HG03196 (cell line): ENCODE measurements around the gene PCYT2.

Source experiments
- ATAC-seq: cut with Tn5 transposase; IDR thresholded peaks from one replicate; pipeline ENCODE4 v1.9.1; 2021; ENCODE audit not compliant: unreplicated experiment

Gene PCYT2

DNA sequence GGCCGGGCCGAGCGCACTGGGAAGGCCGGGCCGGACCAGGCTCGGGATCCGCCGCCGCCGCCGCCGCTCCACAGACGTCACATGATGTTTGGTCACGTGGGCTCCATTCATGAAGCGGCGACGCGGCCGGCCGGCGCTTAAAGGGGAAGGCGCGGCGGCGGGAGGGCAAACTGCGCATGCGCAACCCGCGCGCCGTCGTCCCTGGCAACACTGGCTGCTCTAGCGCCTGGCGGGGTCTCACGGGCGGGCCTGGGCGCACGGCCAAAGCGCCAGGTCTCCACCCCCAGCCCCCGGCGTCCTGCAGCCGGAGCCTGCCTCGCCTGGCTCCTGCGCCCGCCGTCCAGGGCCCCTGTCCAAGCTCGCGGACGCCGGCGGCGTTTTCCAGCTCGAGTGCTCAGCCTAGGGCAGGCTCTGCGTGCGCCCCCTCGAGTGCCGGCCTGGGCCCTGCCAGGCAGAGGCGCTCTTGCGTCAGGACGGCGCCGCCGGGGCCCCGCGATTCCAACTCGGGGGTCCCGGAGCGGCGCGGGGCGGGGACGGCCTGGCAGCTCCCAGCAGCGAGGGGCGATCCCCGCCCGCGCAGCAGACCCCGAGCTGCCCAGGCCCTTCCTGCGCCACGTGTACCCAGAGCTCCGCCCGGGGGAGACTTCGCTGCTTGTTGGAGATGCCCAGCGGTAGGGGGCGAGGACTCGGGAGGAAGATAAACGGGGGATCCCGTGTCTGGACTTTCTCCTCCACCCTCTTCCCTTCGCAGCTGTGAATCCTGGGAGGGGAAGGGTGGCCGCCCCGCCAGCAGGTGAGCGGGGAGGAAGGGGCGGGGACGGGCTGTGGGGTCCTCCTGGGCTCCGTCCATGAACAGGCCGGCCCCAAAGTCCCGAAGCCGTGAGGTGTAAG, 16.7 kb upstream of the PCYT2 start, which contains the start of gene MAFG:
MAFG (minus strand) TSS at position 83 of the 891 bp plus-strand sequence. CDS start 4,550 bp downstream, outside the sequence.
- ATAC-seq: peak; percentile 61

DNA sequence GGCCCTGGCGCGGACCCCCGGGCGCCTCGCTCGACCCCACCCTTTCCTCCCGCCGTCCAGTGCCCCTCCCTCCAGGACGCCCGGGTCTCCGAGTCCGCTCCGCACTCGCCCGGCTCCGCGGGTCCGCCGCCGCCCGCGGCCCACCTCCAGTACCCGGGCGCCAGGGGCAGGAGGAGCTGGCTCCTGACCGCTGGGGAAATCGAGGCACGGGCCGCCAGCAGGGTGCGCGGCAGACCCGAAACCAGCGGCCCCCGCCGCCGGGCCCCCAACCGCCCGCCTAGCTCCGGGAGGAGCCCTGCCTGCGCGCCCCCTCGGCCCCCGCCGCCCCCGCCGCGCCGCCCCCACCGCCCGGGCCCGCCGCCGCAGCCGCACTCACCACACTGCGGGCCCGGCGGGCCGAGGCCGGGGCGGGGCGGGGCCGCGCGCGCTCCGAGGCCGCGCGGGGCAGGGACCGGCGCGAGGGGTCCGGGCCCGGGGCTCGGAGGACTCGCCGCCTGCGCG, 16.0 kb upstream of the PCYT2 start:
- ATAC-seq: peak; percentile 8

DNA sequence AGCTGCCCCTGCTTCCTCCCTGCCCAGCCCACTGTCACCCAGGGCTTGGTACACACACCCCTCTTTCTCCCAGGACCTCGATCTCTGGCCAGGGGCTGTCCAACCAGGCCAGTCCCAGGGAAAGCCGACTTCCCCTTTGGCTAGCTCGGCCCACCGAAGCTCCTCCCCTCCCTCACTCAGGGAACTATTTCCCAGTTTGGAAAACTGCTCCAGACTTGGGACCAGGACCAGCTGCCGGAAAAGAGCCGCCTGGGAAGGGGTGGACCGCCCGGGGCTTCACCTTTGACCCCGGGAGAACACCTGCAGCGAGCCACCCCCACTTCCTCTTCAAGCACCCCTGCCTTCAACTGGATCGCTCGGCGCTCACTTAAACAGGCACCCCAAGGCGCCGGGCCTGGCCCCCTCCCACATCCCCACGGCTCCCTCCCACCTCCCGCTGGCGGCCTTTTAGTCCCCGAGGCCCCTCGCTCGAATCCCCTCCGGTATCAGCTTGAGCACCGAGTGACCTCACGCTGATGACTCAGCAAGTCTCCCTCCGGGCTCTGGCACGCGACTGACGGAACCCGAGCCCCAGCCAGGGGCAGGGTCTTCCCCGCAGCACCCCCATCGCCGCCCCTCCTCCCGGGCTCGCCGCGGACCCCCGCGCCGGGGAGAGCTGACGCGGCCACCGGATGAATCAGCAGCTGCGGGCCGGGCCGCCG, 15.4 kb upstream of the PCYT2 start:
- ATAC-seq: no peak

DNA sequence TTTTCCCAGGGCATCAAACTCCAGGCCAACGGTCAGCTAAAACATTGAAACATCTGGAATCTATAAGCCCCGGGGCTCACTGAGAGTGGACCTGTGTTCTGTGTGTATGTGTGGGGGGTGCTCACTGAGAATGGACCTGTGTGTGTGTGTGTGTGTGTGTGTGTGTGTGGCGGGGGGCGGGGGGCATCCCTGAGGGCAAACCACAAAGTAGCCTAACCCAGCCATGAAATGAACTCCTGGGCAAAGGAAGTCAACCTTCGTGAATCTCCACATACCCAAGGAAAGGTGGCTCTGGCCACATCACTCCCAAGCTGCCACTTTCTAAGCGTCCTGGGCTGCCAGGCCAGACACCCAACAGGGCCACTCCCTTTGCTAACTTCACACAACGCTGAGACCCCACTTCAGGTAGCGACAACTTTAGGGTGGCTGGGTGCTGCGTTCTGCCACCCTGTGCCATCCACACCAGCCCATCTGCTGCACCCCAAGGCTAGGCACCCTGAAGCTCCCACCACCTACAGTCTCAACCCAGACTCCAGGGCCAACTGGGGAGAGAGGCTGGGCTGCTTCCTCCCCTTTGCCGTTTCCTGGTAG, 14.8 kb upstream of the PCYT2 start:
- ATAC-seq: no peak

DNA sequence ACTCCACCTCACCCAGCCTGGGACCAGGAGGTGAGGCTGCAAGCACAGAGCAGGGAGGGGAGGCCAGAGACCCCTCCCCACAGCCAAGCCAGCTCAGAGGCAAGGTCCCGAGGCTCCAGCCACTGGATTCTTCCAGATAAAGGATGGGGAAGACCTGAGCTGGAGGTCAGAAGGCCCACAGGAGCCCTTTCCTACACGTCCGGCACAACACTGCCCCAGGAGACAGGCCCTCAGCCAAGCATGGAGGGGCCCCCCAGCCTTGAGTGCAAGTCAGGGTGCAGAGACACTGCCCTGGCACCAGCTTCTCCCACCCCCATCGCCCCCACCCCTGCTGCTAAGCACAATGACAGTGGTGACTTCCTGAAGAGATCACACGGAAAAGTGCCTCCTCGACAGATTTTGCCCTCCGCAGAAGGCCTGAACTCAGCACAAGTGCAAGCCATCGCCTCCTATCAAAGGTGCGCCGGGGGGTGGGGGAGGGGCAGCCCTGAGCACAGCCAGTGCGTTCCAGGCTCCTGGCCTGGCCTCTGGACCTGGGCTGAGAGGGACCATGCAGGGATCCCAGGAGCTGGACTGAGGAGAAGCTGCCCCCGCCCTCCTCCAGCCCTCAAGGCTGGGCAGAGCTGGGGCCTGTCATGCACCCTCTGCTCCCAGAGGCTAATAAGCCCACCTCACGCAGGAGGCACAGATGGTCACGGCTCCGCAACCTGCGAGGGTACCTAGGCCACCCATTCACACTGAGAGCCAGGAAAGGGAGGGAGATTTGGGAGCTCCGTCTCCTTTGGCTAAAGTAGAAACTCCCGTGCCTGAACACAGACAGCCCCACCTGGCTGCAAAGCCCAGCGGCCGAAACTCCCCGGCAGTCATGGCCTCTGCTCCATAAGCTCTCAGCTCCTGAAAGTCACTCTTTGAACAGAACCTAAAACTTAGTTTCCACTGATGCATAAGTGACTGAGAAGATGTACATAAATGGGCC, 13.6 kb upstream of the PCYT2 start:
- no peak for ATAC-seq

DNA sequence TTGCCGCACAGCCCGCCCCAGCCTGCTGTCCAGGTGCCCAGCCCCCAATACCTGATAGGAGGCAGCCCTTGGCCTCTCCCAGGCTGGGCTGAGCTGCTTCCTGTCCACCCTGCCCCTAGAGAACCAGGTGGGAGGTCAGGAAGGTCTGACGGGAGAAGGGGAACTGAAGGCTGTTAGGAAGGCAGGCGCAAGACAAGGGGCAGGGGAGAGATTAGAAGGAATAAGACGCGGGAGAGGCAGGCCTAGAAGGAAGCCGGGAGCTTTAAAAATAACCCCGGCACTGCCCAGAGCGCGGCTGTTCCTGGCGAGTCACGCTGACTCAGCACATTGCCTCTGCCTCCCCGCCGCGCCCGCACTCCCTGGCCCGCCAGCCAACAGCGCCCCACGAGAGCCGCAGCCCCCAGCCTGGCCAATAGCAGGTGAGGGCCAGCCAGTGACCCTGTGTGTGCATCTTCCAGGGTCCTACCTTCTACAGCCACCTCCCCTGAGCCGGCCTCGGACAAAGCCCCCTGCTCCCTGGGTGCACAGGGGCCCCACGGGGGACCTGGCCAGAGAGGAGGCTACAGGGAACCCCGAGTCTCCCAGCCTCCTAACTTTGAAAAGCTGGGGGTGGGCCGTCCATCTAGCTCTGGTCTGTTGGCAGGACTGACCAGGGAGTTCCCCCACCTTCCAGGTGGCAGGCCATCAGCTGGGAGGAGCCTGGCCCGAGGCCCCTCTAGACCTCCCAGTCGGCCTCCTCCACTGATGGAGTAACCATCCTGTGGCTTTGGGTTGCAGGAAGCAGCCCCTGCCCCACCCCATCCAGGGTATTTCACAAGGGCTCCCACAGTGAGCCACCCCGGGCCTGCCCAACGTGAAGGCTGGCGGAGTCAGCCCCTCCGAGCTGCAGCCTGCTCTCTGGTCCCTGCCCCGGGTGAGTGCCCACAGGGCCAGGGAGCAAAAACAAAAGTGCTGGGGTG, 12.4 kb upstream of the PCYT2 start:
- no peak for ATAC-seq

DNA sequence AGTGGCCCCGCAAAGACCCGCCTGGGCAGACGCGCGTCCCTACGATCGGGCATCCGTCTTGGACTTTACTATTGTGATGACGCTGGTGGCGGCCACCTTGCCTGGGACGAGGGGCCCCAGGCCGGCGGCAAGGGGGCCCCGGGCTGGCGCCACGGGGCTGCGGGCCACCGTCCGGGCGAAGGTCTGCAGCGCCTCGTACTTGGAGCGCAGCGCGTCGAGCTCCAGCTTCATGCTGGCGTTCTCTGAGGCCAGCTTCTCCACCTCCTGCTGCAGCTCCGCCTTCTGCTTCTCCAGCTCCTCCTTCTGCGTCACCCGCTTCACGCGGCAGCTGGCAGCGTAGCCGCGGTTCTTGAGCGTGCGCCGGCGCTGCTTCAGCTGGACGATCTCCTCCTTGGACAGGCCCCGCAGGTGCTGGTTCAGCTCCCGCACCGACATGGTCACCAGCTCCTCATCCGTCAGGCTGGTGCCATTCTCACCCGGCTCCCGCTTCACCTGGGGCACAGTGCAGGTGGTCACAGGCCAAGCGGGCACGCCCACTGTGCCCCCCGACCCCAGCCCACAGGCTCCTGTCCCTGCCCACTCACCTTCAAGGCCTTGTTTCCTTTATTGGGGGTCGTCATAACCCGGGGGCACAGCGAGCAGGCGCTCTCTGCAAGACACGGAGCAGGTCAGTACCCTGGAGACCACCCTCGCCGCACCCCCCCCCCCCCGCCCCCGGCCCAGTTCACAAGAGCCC, 11.5 kb upstream of the PCYT2 start:
- ATAC-seq: no peak

DNA sequence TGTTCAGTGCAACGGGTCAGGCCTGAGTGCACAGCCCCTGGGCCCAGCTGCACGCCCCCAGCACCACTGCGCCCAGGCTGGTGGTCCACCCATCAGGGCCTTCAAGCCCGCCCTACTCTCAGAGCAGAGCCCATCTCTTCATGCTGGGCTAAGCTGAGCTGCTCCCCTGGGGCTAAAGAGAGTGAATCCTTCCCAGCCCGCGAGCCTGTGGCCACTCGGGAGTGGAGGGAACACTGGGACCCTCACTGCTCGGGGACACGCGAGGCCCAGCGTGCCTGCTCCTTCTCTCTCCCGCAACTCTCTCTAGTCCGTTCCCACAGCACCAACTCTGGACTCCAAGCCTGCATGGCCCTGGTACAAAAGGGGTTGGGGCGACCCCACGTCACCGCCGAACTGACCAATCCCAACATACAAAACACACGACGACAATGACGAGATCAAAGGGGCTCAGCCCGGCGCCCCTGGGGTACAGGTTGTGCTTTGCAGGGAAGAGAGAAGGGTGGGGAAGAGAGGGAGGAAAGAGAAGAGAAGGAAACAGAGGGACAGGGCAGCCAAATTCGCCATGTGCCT, 10.9 kb upstream of the PCYT2 start:
- ATAC-seq: no peak

DNA sequence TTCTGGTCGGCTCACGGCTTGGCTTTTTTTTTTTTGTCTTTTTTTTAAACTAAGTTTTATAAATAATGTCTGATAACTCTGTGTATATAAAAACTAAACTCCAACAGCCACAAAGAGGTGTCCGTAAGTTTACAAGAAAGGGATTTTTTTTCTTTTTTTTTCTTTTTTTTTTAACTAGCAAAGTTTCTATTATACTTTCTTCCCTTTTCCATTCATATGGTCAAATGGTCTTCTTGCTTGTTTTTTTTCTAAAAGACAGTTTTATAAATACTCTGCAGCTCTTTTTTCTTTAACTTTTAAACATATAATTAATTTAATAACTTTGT, 10.3 kb upstream of the PCYT2 start:
- no peak for ATAC-seq

DNA sequence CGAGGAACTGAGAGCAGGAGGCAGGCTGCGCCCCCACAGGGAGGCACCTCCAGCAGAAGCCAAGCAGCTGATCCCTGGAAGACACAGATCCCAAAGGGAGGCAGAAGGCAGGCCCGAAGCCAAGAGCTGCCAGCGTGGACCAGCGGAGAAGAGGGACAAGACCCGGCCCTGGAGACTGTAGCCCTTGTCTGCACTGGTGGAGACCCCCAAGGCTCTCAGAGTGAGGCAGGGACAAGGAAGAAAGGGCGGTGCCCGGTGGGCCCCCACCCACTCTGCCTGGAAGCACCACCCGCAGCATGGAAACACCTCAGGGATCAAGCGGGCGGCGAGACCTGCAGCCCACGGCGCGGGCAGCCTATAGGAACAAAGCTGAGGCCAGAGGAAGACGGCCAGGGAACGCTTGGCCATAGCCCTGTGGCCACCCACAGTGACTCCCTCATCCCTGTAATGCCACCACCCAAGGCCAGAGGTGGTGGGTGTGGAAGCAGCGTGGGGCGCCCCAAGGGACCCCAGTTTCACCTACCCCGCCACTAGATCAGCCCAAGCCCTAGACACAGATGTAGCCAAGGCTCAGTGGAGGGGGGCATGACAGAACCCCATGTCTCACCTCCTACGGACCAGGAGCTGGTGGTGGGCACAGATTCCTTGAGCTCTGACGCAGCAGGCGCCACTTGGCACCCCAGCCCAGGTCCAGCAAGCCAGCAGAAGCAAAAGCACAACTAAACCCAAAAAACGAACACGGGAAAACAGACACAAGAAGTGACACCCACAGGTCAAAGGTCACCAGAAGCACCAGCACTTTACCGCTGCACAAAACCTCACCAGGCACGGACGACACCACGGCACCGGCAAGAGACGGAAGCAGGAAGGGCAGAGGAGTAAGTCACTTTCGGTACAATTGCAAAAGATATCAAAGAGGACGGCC, 9.7 kb upstream of the PCYT2 start:
- no peak for ATAC-seq

DNA sequence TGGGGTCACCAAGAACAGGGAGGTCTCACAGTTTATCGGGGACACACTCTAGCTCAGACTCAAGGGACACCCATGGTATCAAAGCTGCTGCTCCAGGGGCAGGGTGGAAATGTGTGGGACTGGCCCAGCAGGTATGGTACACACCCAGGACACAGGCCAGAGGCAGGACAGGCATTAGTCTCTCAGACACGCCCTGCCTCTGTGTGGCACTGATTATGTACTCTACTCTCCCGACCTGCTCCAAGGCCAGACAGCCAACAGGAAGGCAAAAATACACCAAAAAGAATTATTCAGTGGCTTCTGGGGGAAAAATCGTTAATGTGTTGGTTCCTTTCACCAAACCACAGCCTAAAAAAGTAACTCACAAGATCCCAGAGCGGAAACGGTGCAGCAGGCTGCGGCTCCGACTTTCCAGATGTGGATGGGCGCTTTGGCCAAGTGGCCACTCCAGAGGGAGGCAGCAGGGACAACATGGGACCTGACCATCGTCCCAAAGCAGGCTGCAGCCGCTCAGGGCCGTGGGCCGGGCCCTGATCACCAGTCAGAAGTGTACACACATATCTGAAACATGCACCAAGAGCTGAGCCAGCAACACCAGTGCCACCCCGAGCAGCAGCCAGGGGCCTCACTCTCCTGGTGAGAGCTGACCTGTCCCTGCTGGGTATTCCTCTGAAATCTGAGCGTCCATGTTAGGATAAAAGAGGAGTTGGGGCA, 7.8 kb upstream of the PCYT2 start:
- ATAC-seq: no peak

DNA sequence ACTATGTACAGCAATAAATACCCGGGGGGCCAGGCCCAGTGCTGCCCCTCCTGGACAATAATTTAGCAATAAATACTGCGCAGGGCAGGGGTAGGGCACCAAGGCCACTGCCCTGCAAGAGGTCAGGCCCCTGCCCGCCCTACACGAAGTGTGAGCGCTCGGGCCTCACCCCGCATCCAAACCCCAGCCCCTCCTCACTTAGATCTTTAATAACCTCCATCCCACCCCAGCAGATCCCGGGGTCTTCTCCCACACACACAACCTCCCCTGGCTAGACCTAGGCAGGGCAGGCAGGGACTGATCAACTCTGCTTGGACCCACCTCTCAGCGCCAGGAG, 7.1 kb upstream of the PCYT2 start:
- ATAC-seq: peak; percentile 7

DNA sequence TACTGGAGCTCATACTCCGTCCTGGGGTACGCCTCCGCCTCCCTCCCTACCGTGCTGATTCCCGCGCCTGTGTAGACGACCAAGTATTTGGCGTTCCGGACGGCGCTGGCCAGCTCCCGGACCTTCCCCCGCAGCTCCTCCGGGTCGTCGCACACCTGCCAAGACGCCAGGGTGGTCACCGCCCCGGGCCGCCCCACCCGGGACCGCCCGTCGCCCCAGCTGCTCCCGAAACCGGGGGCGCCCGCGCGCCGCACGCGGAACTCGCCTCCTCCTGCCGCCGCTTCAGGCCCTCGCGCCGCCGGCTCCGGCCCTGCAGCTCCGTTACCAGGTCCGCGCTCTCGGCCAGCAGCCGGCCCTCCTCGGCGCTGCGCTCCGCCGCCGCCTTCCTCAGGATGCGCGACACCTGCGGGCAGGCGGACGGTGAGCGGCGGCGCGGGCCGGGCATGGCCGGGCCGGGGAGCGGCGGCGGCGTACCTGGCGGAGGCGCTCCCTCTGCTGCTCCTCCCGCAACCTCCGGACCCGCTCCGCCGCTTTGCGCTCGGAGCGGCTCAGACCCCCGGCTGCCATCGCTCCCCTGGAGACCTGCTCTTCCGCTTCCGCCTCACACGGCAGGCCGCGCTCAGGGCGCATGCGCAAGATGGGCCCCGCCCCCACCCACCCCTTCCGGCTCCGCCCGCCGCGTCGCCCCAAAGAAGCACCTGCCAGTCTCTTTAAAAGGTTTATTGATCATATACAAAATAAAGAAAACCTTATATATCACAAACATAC, 6.5 kb upstream of the PCYT2 start, which contains the start of gene SIRT7:
SIRT7 (minus strand) TSS at position 612 of the 768 bp plus-strand sequence; CDS start at position 567, 45 bp downstream.
- ATAC-seq: peak; percentile 57

DNA sequence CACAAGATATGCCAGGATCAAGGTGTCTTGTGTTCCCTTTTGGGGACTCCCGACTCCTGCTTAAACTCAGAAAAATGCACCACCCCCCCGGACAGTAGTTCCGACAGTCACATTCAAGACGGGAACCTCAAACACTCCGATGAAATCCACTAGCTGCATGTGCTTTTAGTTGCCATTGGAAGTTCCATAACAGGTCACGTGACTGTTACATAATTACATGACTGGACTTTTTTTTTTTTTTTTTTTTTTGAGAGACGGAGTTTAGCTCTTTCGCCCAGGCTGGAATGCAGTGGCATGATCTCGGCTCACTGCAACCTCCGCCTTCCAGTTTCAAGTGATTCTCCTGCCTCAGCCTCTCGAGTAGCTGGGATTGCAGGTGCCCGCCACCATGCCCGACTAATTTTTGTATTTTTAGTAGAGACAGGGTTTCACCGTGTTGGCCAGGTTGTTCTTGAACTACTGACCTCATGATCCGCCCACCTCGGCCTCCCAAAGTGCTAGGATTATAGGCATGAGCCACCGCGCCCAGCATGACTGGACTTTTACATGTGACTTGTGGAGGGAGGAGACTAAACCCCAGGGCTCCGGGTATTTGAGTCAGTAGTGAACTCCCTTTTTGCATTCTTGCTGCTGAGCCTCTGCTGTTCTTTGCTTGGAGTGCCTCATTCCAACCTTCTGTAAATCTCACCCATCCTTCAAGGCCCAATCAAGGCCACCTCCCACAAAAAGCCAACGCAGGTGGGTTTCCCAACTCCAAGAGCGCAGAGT, 5.2 kb upstream of the PCYT2 start:
- no peak for ATAC-seq

DNA sequence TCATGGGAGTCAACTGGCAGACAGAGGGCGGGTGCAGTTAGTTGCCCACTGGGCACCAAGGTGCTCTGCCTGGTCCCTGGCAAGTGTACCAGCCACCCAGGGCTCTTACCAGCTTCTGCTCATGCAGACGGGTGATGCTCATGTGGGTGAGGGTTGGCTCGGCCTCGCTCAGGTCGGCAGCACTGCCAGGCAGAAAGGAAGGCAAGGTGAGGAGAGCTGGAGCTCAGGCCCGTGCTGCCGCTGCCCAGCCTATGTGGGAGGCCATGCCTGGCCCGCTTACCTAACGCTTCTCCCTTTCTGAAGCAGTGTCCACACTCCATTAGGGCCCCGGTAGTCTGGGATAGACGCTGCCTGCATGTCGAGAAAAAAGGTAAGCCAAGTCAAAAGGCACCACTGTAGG, 4.1 kb upstream of the PCYT2 start:
- ATAC-seq: no peak
